ENCODE results near the gene RAPGEF4.
"Not testable (repeated sequence)": the region's sequence is repeated elsewhere in the genome, so short reads cannot be mapped to it uniquely, and the experiment has no call there.

RAPGEF4 gene

GRCh38 chr2:173075056-173075780 lies 339.6 kb downstream of the RAPGEF4 start:
- DNase-seq (ENCODE audit: low spot score): no peak

- DNase-seq (ENCODE audit: low spot score): peak; percentile 48
Observed at GRCh38 chr2:173075781-173076580, 340.3 kb downstream of the RAPGEF4 start, which contains the start of gene MAP3K20. Gene MAP3K20 (plus strand): TSS chr2:173075846. CDS start chr2:173091032, 15,186 bp downstream.

- DNase-seq (ENCODE audit: low spot score): no peak
Observed at GRCh38 chr2:173076581-173077345, 341.1 kb downstream of the RAPGEF4 start.

- DNase-seq (ENCODE audit: low spot score): no peak
Observed at GRCh38 chr2:173077506-173078177, 342.0 kb downstream of the RAPGEF4 start.

- no peak for DNase-seq (ENCODE audit: low spot score)
Observed at GRCh38 chr2:173079141-173079540, 343.5 kb downstream of the RAPGEF4 start.

- DNase-seq (ENCODE audit: low spot score): peak; percentile 40
Observed at GRCh38 chr2:173079973-173080860, 344.6 kb downstream of the RAPGEF4 start.

- no peak for DNase-seq (ENCODE audit: low spot score)
Observed at GRCh38 chr2:173086518-173087213, 351.0 kb downstream of the RAPGEF4 start.

GRCh38 chr2:173087214-173087581 lies 351.6 kb downstream of the RAPGEF4 start:
- DNase-seq (ENCODE audit: low spot score): no peak

GRCh38 chr2:173087793-173088496 lies 352.3 kb downstream of the RAPGEF4 start:
- no peak for DNase-seq (ENCODE audit: low spot score)

- DNase-seq (ENCODE audit: low spot score): peak; percentile 31
Observed at GRCh38 chr2:173090276-173090877, 354.7 kb downstream of the RAPGEF4 start.

GRCh38 chr2:173090973-173091660 lies 355.5 kb downstream of the RAPGEF4 start:
- DNase-seq (ENCODE audit: low spot score): no peak

GRCh38 chr2:173091910-173092309 lies 356.3 kb downstream of the RAPGEF4 start:
- no peak for DNase-seq (ENCODE audit: low spot score)

GRCh38 chr2:173092844-173093402 lies 357.3 kb downstream of the RAPGEF4 start:
- DNase-seq (ENCODE audit: low spot score): no peak

- not testable (repeated sequence) for DNase-seq (ENCODE audit: low spot score)
Observed at GRCh38 chr2:173093617-173094016, 358.0 kb downstream of the RAPGEF4 start.

- no peak for DNase-seq (ENCODE audit: low spot score)
Observed at GRCh38 chr2:173094731-173095130, 359.1 kb downstream of the RAPGEF4 start.

GRCh38 chr2:173095356-173095755 lies 359.7 kb downstream of the RAPGEF4 start:
- DNase-seq (ENCODE audit: low spot score): no peak

- DNase-seq (ENCODE audit: low spot score): no peak
Observed at GRCh38 chr2:173099271-173099670, 363.6 kb downstream of the RAPGEF4 start.

GRCh38 chr2:173099804-173100203 lies 364.2 kb downstream of the RAPGEF4 start:
- DNase-seq (ENCODE audit: low spot score): no peak

Data from hepatic stellate cell (primary cell).